ENCODE data around the gene SCN4B. TPM values are rescaled to one million over a fixed set of nuclear protein-coding genes. Genes with fewer than 3 reads are reported as not detected.

SCN4B gene
- total and polyA plus RNA-seq, 7 experiments from 2014 or later = 0.19 TPM; not detected in 6

GRCh38 chr11:118144301-118145268 lies 8.0 kb downstream of the SCN4B start:
- ChIA-PET POLR2A (no interaction called here), CTCF (interaction anchor here (0.5 to 2.7 kb wide), 12 partner anchors 11 to 748 kb away, joined by 3 to 14 read pairs (median 3); no protein-coding TSS in a partner anchor)
- intact Hi-C loops (cut with micrococcal nuclease) = loop anchor here (1.0 to 5.0 kb wide), 9 partner anchors 27 to 515 kb away; partner anchors contain the start of gene UBE4A (in 2 of the 2)

GRCh38 chr11:118143661-118144185 lies 8.9 kb downstream of the SCN4B start:
- ATAC-seq (no peak), DNase-seq (no peak)
- H3K27ac Mint-ChIP-seq = no peak overlapping the region
- POLR2A ChIA-PET = no interaction called here
- H3K4me3 Mint-ChIP-seq = no peak overlapping the region
- H3K4me3 ChIP-seq (ENCODE audit: low read length) = no peak overlapping the region
- intact Hi-C loops (cut with micrococcal nuclease) = no loop called here
- H3K36me3 Mint-ChIP-seq = no peaks in the 10 kb centered on the region
- CTCF ChIA-PET = interaction anchor here (0.6 to 2.7 kb wide), 7 partner anchors 12 to 469 kb away, joined by 3 to 14 read pairs (median 6); no protein-coding TSS in a partner anchor
- H3K4me1 ChIP-seq (ENCODE audit: control insufficient read depth in 2 of 2, insufficient read depth in 2 of 2, low read length in 2 of 2) = no peaks in the 10 kb centered on the region
- H3K27me3 Mint-ChIP-seq = peaks cover 44 to 77% (median 49%) of the 10 kb centered on the region in 5 donors
- H3K9me3 ChIP-seq (ENCODE audit: control insufficient read depth in 2 of 3, low read length in 3 of 3) = no peaks in the 10 kb centered on the region
- no peaks in the 10 kb centered on the region for H3K36me3 ChIP-seq (ENCODE audit: control insufficient read depth in 2 of 3, insufficient read depth in 3 of 3, low read length in 3 of 3)
- H3K4me1 Mint-ChIP-seq = peaks cover 0 to 20% (median 5%) of the 10 kb centered on the region in 7 donors
- no peaks in the 10 kb centered on the region for H3K9me3 Mint-ChIP-seq
- peaks cover 0 to 5% of the 10 kb centered on the region in 2 donors for H3K27me3 ChIP-seq (ENCODE audit: control insufficient read depth in 2 of 2, insufficient read depth in 2 of 2, low read length in 2 of 2)
- H3K27ac ChIP-seq (ENCODE audit: low read depth, low read length) = no peak overlapping the region

More at GRCh38 chr11:118144301-118145268, 8.0 kb downstream of the SCN4B start:
- H3K36me3 Mint-ChIP-seq = no peaks in the 10 kb centered on the region
- Histone ChIP-seq H3K36me3 (ENCODE audit: control insufficient read depth in 2 of 3, insufficient read depth in 3 of 3, low read length in 3 of 3) (no peaks in the 10 kb centered on the region), H3K27ac (ENCODE audit: low read depth, low read length) (no peak overlapping the region), H3K9me3 (ENCODE audit: control insufficient read depth in 2 of 3, low read length in 3 of 3) (no peaks in the 10 kb centered on the region), H3K27me3 (ENCODE audit: control insufficient read depth in 2 of 2, insufficient read depth in 2 of 2, low read length in 2 of 2) (peaks cover 0 to 5% of the 10 kb centered on the region in 2 donors), H3K4me1 (ENCODE audit: control insufficient read depth in 2 of 2, insufficient read depth in 2 of 2, low read length in 2 of 2) (no peaks in the 10 kb centered on the region), H3K4me3 (ENCODE audit: low read length) (no peak overlapping the region)
- no peak for DNase-seq
- ATAC-seq = no peak
- peak overlapping the region in 1 of 9 donors; percentile 23 for H3K27ac Mint-ChIP-seq
- H3K9me3 Mint-ChIP-seq = no peaks in the 10 kb centered on the region
- H3K4me3 Mint-ChIP-seq = peak overlapping the region in 9 of 10 donors; percentile 7 to 86 (median 75)
- peaks cover 41 to 75% (median 51%) of the 10 kb centered on the region in 5 donors for H3K27me3 Mint-ChIP-seq
- peaks cover 0 to 20% (median 5%) of the 10 kb centered on the region in 7 donors for H3K4me1 Mint-ChIP-seq

GRCh38 chr11:118142809-118143208 lies 9.8 kb downstream of the SCN4B start:
- H3K9me3 Mint-ChIP-seq = no peaks in the 10 kb centered on the region
- Histone ChIP-seq H3K4me1 (ENCODE audit: control insufficient read depth in 2 of 2, insufficient read depth in 2 of 2, low read length in 2 of 2) (no peaks in the 10 kb centered on the region), H3K4me3 (ENCODE audit: low read length) (no peak overlapping the region), H3K9me3 (ENCODE audit: control insufficient read depth in 2 of 3, low read length in 3 of 3) (no peaks in the 10 kb centered on the region), H3K27ac (ENCODE audit: low read depth, low read length) (no peak overlapping the region), H3K36me3 (ENCODE audit: control insufficient read depth in 2 of 3, insufficient read depth in 3 of 3, low read length in 3 of 3) (no peaks in the 10 kb centered on the region), H3K27me3 (ENCODE audit: control insufficient read depth in 2 of 2, insufficient read depth in 2 of 2, low read length in 2 of 2) (peaks cover 0 to 5% of the 10 kb centered on the region in 2 donors)
- H3K27ac Mint-ChIP-seq = peak overlapping the region in 1 of 9 donors; percentile 79
- H3K4me1 Mint-ChIP-seq = peaks cover 0 to 20% (median 5%) of the 10 kb centered on the region in 7 donors
- ATAC-seq = peak; percentile 61
- DNase-seq = no peak
- ChIA-PET CTCF (interaction anchor here (1.1 to 2.7 kb wide), 2 partner anchors 13 to 28 kb away, joined by 9 to 13 read pairs; no protein-coding TSS in a partner anchor), POLR2A (no interaction called here)
- peaks cover 43 to 68% (median 47%) of the 10 kb centered on the region in 5 donors for H3K27me3 Mint-ChIP-seq
- intact Hi-C loops (cut with micrococcal nuclease) = no loop called here
- H3K4me3 Mint-ChIP-seq = peak overlapping the region in 2 of 10 donors; percentile 16 to 63
- no peaks in the 10 kb centered on the region for H3K36me3 Mint-ChIP-seq

- Mint-ChIP-seq H3K27ac (peak overlapping the region in 1 of 9 donors; percentile 2), H3K27me3 (peaks cover 41 to 66% (median 47%) of the 10 kb centered on the region in 5 donors), H3K9me3 (no peaks in the 10 kb centered on the region), H3K36me3 (no peaks in the 10 kb centered on the region), H3K4me3 (no peak overlapping the region), H3K4me1 (peaks cover 0 to 16% (median 5%) of the 10 kb centered on the region in 7 donors)
- intact Hi-C loops (cut with micrococcal nuclease) = no loop called here
- ChIA-PET POLR2A (no interaction called here), CTCF (interaction anchor here (0.6 kb wide), 1 partner anchor 141 kb away, joined by 3 read pairs; no protein-coding TSS in a partner anchor)
- no peaks in the 10 kb centered on the region for H3K36me3 ChIP-seq (ENCODE audit: control insufficient read depth in 2 of 3, insufficient read depth in 3 of 3, low read length in 3 of 3)
- no peak for ATAC-seq
- H3K9me3 ChIP-seq (ENCODE audit: control insufficient read depth in 2 of 3, low read length in 3 of 3) = no peaks in the 10 kb centered on the region
- no peak overlapping the region for H3K4me3 ChIP-seq (ENCODE audit: low read length)
- H3K27me3 ChIP-seq (ENCODE audit: control insufficient read depth in 2 of 2, insufficient read depth in 2 of 2, low read length in 2 of 2) = peaks cover 0 to 5% of the 10 kb centered on the region in 2 donors
- H3K4me1 ChIP-seq (ENCODE audit: control insufficient read depth in 2 of 2, insufficient read depth in 2 of 2, low read length in 2 of 2) = no peaks in the 10 kb centered on the region
- DNase-seq = no peak
- no peak overlapping the region for H3K27ac ChIP-seq (ENCODE audit: low read depth, low read length)
These were observed 10.5 kb downstream of the SCN4B start for GRCh38 chr11:118142081-118142480.

- intact Hi-C loops (cut with micrococcal nuclease) = no loop called here
- Histone ChIP-seq H3K4me3 (ENCODE audit: low read length) (no peak overlapping the region), H3K9me3 (ENCODE audit: control insufficient read depth in 2 of 3, low read length in 3 of 3) (no peaks in the 10 kb centered on the region), H3K36me3 (ENCODE audit: control insufficient read depth in 2 of 3, insufficient read depth in 3 of 3, low read length in 3 of 3) (no peaks in the 10 kb centered on the region), H3K27me3 (ENCODE audit: control insufficient read depth in 2 of 2, insufficient read depth in 2 of 2, low read length in 2 of 2) (no peaks in the 10 kb centered on the region), H3K27ac (ENCODE audit: low read depth, low read length) (no peak overlapping the region), H3K4me1 (ENCODE audit: control insufficient read depth in 2 of 2, insufficient read depth in 2 of 2, low read length in 2 of 2) (no peaks in the 10 kb centered on the region)
- CTCF ChIA-PET = interaction anchor here (0.9 kb wide), 1 partner anchor 32 kb away, joined by 4 read pairs; no protein-coding TSS in a partner anchor
- DNase-seq (no peak), ATAC-seq (no peak)
- H3K4me3 Mint-ChIP-seq = no peak overlapping the region
- no peaks in the 10 kb centered on the region for H3K9me3 Mint-ChIP-seq
- H3K36me3 Mint-ChIP-seq = no peaks in the 10 kb centered on the region
- no peak overlapping the region for H3K27ac Mint-ChIP-seq
- H3K4me1 Mint-ChIP-seq = peaks cover 0 to 7% (median 0%) of the 10 kb centered on the region in 7 donors
- peaks cover 29 to 60% (median 45%) of the 10 kb centered on the region in 5 donors for H3K27me3 Mint-ChIP-seq
- POLR2A ChIA-PET = interaction anchor here (0.6 kb wide), 1 partner anchor 152 kb away, joined by 3 read pairs; no protein-coding TSS in a partner anchor
These were observed 13.0 kb downstream of the SCN4B start for GRCh38 chr11:118139578-118139977.

- Histone ChIP-seq H3K9me3 (ENCODE audit: control insufficient read depth in 2 of 3, low read length in 3 of 3) (no peaks in the 10 kb centered on the region), H3K4me1 (ENCODE audit: control insufficient read depth in 2 of 2, insufficient read depth in 2 of 2, low read length in 2 of 2) (no peaks in the 10 kb centered on the region), H3K4me3 (ENCODE audit: low read length) (no peak overlapping the region), H3K36me3 (ENCODE audit: control insufficient read depth in 2 of 3, insufficient read depth in 3 of 3, low read length in 3 of 3) (no peaks in the 10 kb centered on the region), H3K27ac (ENCODE audit: low read depth, low read length) (no peak overlapping the region), H3K27me3 (ENCODE audit: control insufficient read depth in 2 of 2, insufficient read depth in 2 of 2, low read length in 2 of 2) (no peaks in the 10 kb centered on the region)
- CTCF ChIA-PET = no interaction called here
- H3K4me1 Mint-ChIP-seq = peaks cover 0 to 7% (median 0%) of the 10 kb centered on the region in 7 donors
- no peak overlapping the region for H3K27ac Mint-ChIP-seq
- POLR2A ChIA-PET = no interaction called here
- intact Hi-C loops (cut with micrococcal nuclease) = no loop called here
- H3K36me3 Mint-ChIP-seq = no peaks in the 10 kb centered on the region
- H3K4me3 Mint-ChIP-seq = no peak overlapping the region
- ATAC-seq (no peak), DNase-seq (no peak)
- no peaks in the 10 kb centered on the region for H3K9me3 Mint-ChIP-seq
- peaks cover 23 to 59% (median 43%) of the 10 kb centered on the region in 5 donors for H3K27me3 Mint-ChIP-seq
These were observed 13.7 kb downstream of the SCN4B start for GRCh38 chr11:118138839-118139420.
